GM12873 (cell line): ENCODE measurements around the gene CABLES1.
A peak's percentile ranks its signal among the peaks of the same experiment; 100 is the strongest.

Experiments used
- TF ChIP-seq, protein P1 (sequence below): IDR thresholded peaks from 2 replicates; pipeline ENCODE4 v1.5.1; 2012; ENCODE audit warnings: low read depth, mild to moderate bottlenecking, moderate library complexity, low read length, control low read depth; ENCODE audit not compliant: insufficient read depth; ENCODE audit errors: missing control alignments

CABLES1 gene

DNA sequence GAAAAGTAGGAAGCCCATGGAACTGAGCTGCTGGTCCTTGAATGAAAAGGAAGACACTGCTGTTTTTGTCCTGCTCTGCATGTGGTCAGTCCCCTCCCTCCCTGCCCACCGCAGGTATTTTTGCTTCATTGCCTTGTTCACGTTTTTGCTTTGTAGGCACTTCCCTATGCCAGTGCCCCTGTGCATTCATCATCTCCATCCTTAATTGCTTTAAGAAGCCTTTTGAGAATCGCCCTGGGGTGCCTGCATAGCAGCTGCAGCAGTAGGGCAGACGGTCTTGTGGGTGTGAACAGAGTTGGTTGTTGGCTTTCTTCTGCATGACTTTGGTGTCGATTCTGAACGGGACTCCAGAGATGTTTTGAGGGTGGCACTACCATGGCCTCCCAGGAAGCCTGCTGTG, 97.0 kb downstream of the CABLES1 start:
- TF ChIP-seq, protein P1, sequence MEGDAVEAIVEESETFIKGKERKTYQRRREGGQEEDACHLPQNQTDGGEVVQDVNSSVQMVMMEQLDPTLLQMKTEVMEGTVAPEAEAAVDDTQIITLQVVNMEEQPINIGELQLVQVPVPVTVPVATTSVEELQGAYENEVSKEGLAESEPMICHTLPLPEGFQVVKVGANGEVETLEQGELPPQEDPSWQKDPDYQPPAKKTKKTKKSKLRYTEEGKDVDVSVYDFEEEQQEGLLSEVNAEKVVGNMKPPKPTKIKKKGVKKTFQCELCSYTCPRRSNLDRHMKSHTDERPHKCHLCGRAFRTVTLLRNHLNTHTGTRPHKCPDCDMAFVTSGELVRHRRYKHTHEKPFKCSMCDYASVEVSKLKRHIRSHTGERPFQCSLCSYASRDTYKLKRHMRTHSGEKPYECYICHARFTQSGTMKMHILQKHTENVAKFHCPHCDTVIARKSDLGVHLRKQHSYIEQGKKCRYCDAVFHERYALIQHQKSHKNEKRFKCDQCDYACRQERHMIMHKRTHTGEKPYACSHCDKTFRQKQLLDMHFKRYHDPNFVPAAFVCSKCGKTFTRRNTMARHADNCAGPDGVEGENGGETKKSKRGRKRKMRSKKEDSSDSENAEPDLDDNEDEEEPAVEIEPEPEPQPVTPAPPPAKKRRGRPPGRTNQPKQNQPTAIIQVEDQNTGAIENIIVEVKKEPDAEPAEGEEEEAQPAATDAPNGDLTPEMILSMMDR, result no peak

DNA sequence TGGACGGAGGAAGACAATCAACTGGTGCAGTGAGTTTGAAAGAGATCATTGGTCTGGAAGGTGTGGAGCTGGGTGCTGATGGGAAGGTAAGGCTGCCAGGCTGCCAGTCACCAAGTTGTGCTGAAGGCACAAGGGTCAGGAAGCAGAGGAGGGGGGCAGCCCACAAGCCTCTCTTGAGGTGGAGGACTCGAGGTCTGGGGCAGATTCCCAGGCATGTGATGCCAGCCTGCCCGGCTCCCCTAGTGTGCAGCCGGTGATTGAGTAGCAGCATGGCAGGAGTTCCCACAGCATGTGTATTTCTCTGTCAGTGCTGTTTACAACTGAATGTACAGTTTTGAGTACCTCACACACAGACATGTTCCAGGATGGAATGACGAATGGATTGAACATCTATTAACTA, 99.3 kb downstream of the CABLES1 start:
- TF ChIP-seq, protein P1, result no peak

DNA sequence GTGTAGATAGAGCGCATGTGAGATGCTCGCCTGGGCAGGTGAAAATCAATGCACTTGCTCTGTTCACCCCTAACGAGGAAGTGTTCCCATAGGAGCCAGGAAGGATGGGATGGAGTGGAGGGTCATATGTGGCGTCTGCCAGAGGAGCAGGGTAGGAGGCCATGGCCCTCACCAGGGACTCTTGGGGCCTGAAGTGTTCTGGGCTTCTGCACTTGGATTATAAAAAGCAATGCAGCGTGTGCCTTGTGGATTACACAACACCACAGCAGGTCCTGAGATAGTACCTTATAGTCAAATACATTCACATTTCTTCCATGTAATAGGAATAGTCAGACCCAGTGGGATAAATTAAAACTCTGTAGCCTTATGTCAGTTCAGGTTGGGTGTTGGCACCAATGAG, 100.1 kb downstream of the CABLES1 start:
- TF ChIP-seq, protein P1, result no peak

DNA sequence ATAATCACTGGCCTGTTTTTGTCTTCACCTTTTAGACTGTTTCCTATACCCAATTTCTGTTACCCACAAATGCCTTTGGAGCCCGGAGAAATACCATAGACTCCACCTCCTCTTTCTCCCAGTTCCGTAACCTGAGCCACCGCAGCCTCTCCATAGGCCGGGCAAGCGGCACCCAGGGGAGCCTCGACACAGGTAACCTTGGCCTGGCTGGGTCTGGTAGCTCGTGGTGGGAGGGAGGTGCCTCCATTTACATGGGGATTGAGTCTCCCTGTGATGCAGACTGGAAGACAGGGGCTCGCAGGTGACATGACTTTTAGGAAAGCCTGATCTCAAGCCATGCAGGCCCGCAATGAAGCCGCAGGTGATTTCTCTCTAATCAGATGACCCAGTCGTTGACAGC, 100.6 kb downstream of the CABLES1 start:
- TF ChIP-seq, protein P1, result no peak

DNA sequence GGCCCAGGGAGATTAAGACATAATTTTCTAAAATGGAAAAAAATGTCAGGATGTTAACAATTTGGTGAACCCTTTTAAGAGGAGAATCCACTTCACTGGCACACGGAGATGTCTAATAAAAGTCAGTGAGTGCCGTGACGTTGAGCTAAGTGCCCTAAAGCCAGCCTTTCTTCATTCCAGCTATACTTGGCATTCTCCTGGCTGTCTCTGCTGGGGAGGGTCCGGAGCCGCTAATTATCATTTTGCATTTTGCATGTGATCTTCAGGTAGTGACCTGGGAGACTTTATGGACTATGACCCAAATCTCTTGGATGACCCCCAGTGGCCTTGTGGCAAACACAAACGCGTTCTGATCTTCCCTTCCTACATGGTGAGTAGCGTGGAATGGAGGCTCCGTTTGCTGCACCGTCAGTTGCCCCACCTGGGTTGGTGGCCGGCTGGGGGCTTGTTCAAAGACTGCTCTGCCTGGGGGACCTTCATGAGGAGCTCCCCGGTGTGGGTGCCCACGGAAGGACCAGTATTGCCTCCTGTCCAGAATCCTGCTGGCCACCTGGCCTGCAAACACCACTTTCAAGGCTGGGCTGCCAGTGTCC, 101.7 kb downstream of the CABLES1 start:
- TF ChIP-seq, protein P1, result no peak

DNA sequence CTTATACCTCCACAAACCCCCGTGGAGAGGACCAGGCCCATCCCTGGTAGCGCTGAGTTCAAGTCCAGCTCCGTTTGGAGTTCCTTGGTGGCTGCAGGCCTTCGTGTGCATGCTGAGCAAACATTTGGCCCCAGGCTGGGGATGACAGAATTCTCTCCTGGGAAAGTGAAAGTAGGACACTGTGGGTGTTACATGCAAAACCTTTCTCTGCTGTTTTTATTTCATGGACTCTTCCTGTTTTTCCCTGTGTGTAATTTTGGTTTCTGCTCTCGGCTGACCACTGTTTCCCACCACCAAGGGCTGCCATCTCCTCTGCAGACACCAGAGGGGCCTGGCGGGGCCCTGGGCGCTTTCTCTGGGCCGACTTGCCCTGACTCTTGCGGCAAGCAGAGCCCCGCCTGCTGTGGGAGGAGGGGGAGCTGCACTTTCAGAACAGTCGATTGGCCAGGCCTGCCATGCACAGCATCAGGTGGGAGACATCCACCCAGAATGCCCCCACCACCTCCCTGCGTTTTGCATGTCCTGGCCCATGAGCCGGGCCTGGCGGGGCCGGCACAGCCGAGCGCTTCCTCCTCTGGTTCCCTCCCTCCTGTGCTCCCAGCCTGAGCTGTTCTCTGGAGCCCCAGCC, 102.4 kb downstream of the CABLES1 start:
- TF ChIP-seq, protein P1, result peak; percentile 49

DNA sequence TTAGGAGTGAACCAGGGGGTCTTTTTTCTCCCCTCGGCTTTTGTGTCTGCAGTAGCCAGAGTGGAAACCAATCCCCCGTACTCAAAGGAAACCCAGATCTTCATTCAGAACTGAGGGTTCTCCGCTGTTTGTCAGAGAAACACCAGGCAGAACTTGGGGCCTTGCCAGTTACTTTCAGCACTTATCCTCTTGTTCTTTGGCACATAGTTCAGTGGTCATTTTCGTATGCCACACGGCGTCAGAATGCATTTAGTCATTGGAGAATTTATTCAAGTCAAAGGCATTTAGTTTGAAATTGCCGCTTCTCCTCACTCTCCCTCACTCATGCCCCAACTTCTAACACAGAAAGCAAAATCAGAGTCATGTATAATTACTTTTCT, 102.9 kb downstream of the CABLES1 start:
- TF ChIP-seq, protein P1, result no peak
